Mesendoderm (in vitro differentiated cells): ENCODE measurements around the gene DYNC1I1.

Experiments used
- DNase-seq: peaks from one replicate; pipeline ENCODE4 v3.0.0; 2013
- H2AK5ac ChIP-seq: 2 replicates; pipeline ENCODE4 v1.6.1; 2013; ENCODE audit warnings: low read length, inconsistent platforms
- H2BK120ac ChIP-seq: 2 replicates; pipeline ENCODE4 v1.6.1; 2013; ENCODE audit warnings: low read depth, mild to moderate bottlenecking, low read length, moderate library complexity, mixed read lengths
- H2BK15ac ChIP-seq: replicated peaks from 2 replicates; pipeline ENCODE4 v1.6.1; 2013; ENCODE audit warnings: low read depth, mild to moderate bottlenecking, moderate library complexity
- H2BK5ac ChIP-seq: 2 replicates; pipeline ENCODE4 v1.6.1; 2013; ENCODE audit warnings: low read length, inconsistent platforms
- H3K18ac ChIP-seq: 2 replicates; pipeline ENCODE4 v1.6.1; 2013; ENCODE audit warnings: mild to moderate bottlenecking, low read length, mixed read lengths
- H3K23ac ChIP-seq: one replicate; pipeline ENCODE4 v1.6.1; 2013; ENCODE audit warnings: low read length
- H3K27ac ChIP-seq: 2 replicates; pipeline ENCODE4 v1.5.1; 2013; ENCODE audit warnings: low read depth, mild to moderate bottlenecking, inconsistent platforms, low read length, moderate library complexity
- H3K27me3 ChIP-seq: 2 replicates; pipeline ENCODE4 v1.6.1; 2013; ENCODE audit warnings: low read length, control low read depth, mild to moderate bottlenecking, inconsistent platforms; ENCODE audit not compliant: insufficient read depth, poor library complexity
- H3K36me3 ChIP-seq: 2 replicates; pipeline ENCODE4 v1.6.1; 2013; ENCODE audit warnings: low read length, inconsistent platforms; ENCODE audit not compliant: control insufficient read depth, insufficient read depth
- H3K4ac ChIP-seq: one replicate; pipeline ENCODE4 v1.6.1; 2013; ENCODE audit warnings: low read depth, mild to moderate bottlenecking, low read length, moderate library complexity
- H3K4me1 ChIP-seq: 2 replicates; pipeline ENCODE4 v1.6.1; 2013; ENCODE audit warnings: low read depth, low read length, inconsistent platforms; ENCODE audit not compliant: control insufficient read depth
- H3K4me2 ChIP-seq: 2 replicates; pipeline ENCODE4 v1.6.1; 2013; ENCODE audit warnings: low read length
- H3K4me3 ChIP-seq: 2 replicates; pipeline ENCODE4 v1.5.1; 2013; ENCODE audit warnings: mild to moderate bottlenecking, low read length
- H3K56ac ChIP-seq: one replicate; pipeline ENCODE4 v1.6.1; 2013; ENCODE audit warnings: low read length
- H3K79me1 ChIP-seq: 2 replicates; pipeline ENCODE4 v1.6.1; 2013; ENCODE audit warnings: low read length, inconsistent platforms
- H3K79me2 ChIP-seq: 2 replicates; pipeline ENCODE4 v1.6.1; 2013; ENCODE audit warnings: mild to moderate bottlenecking, low read length; ENCODE audit not compliant: control insufficient read depth, insufficient read depth
- H3K9ac ChIP-seq: 2 replicates; pipeline ENCODE4 v1.6.1; 2013; ENCODE audit warnings: low read length, inconsistent platforms
- H4K5ac ChIP-seq: one replicate; pipeline ENCODE4 v1.6.1; 2013; ENCODE audit warnings: low read length
- H4K8ac ChIP-seq: one replicate; pipeline ENCODE4 v1.6.1; 2013; ENCODE audit warnings: low read depth, mild to moderate bottlenecking, control low read depth, low read length, moderate library complexity
- WGBS: extraction: QIAGEN DNeasy Blood & Tissue Kit; methylation state at CpG from one replicate; pipeline ENCODE4 v1.1.7; 2013; ENCODE audit warnings: low lambda C conversion rate, missing lambda C conversion rate; ENCODE audit not compliant: insufficient coverage; ENCODE audit errors: extremely low coverage; 5-methylcytosine and 5-hydroxymethylcytosine counted together

Gene DYNC1I1

GRCh38 chr7:95906851-95907250 is 134.5 kb downstream of the DYNC1I1 start:
- no CpG with 5 or more reads among the region's 5 CpGs for WGBS

GRCh38 chr7:95907337-95907736 is 135.0 kb downstream of the DYNC1I1 start:
- H3K56ac ChIP-seq = no peak overlapping the region

More at GRCh38 chr7:95906851-95907250, 134.5 kb downstream of the DYNC1I1 start:
- Histone ChIP-seq H3K9ac (no peak overlapping the region), H3K4me3 (no peak overlapping the region), H3K36me3 (no peaks in the 10 kb centered on the region), H3K4me2 (no peak overlapping the region), H3K79me2 (no peaks in the 10 kb centered on the region), H2BK5ac (no peak overlapping the region), H2BK15ac (no peak overlapping the region), H3K79me1 (no peaks in the 10 kb centered on the region), H2AK5ac (no peak overlapping the region), H3K27me3 (no peaks in the 10 kb centered on the region), H3K4me1 (no peaks in the 10 kb centered on the region), H3K4ac (no peak overlapping the region), H3K56ac (no peak overlapping the region), H3K18ac (no peak overlapping the region), H2BK120ac (no peak overlapping the region), H4K5ac (no peak overlapping the region), H3K23ac (no peak overlapping the region), H4K8ac (no peak overlapping the region), H3K27ac (no peak overlapping the region)
- DNase-seq = no peak

GRCh38 chr7:95908499-95908898 is 136.1 kb downstream of the DYNC1I1 start:
- Histone ChIP-seq H3K4me1 (no peaks in the 10 kb centered on the region), H3K4me2 (no peak overlapping the region), H3K18ac (no peak overlapping the region), H3K27ac (no peak overlapping the region), H3K27me3 (no peaks in the 10 kb centered on the region), H2BK5ac (no peak overlapping the region), H3K56ac (no peak overlapping the region), H4K5ac (no peak overlapping the region), H2AK5ac (no peak overlapping the region), H3K9ac (no peak overlapping the region), H4K8ac (no peak overlapping the region), H3K23ac (no peak overlapping the region), H3K36me3 (no peaks in the 10 kb centered on the region), H2BK15ac (no peak overlapping the region), H3K4ac (no peak overlapping the region), H2BK120ac (no peak overlapping the region), H3K79me1 (no peaks in the 10 kb centered on the region), H3K79me2 (no peaks in the 10 kb centered on the region), H3K4me3 (no peak overlapping the region)
- WGBS = no CpG with 5 or more reads among the region's 4 CpGs
- no peak for DNase-seq

More at GRCh38 chr7:95907337-95907736, 135.0 kb downstream of the DYNC1I1 start:
- no peak overlapping the region for H2AK5ac ChIP-seq
- H3K18ac ChIP-seq = no peak overlapping the region
- no peak overlapping the region for H2BK15ac ChIP-seq
- H3K4me3 ChIP-seq = no peak overlapping the region
- no peaks in the 10 kb centered on the region for H3K27me3 ChIP-seq
- H3K79me2 ChIP-seq = no peaks in the 10 kb centered on the region
- no peak for DNase-seq
- no peaks in the 10 kb centered on the region for H3K36me3 ChIP-seq
- H3K9ac ChIP-seq = no peak overlapping the region
- no peaks in the 10 kb centered on the region for H3K4me1 ChIP-seq
- WGBS = no CpG with 5 or more reads among the region's 5 CpGs
- H2BK5ac ChIP-seq = no peak overlapping the region
- no peak overlapping the region for H2BK120ac ChIP-seq
- H4K5ac ChIP-seq = no peak overlapping the region
- H3K23ac ChIP-seq = no peak overlapping the region
- H3K79me1 ChIP-seq = no peaks in the 10 kb centered on the region
- H4K8ac ChIP-seq = no peak overlapping the region
- no peak overlapping the region for H3K4me2 ChIP-seq
- H3K4ac ChIP-seq = no peak overlapping the region
- no peak overlapping the region for H3K27ac ChIP-seq

GRCh38 chr7:95910341-95910740 is 138.0 kb downstream of the DYNC1I1 start:
- Histone ChIP-seq H3K23ac (no peak overlapping the region), H3K79me2 (no peaks in the 10 kb centered on the region), H3K27ac (no peak overlapping the region), H2BK5ac (no peak overlapping the region), H2AK5ac (no peak overlapping the region), H2BK15ac (no peak overlapping the region), H3K4me1 (no peaks in the 10 kb centered on the region), H3K27me3 (no peaks in the 10 kb centered on the region), H4K8ac (no peak overlapping the region), H3K4me3 (no peak overlapping the region), H3K36me3 (no peaks in the 10 kb centered on the region), H4K5ac (no peak overlapping the region), H3K4ac (no peak overlapping the region), H3K56ac (no peak overlapping the region), H2BK120ac (no peak overlapping the region), H3K18ac (no peak overlapping the region), H3K79me1 (no peaks in the 10 kb centered on the region), H3K4me2 (no peak overlapping the region), H3K9ac (no peak overlapping the region)
- no peak for DNase-seq

GRCh38 chr7:95915731-95916130 is 143.4 kb downstream of the DYNC1I1 start:
- no CpG with 5 or more reads among the region's 3 CpGs for WGBS
- Histone ChIP-seq H2AK5ac (no peak overlapping the region), H3K18ac (no peak overlapping the region), H3K9ac (no peak overlapping the region), H2BK5ac (no peak overlapping the region), H3K4ac (no peak overlapping the region), H4K5ac (no peak overlapping the region), H3K79me1 (no peaks in the 10 kb centered on the region), H3K27ac (no peak overlapping the region), H3K79me2 (no peaks in the 10 kb centered on the region), H3K4me2 (no peak overlapping the region), H3K56ac (no peak overlapping the region), H3K4me3 (no peak overlapping the region), H3K23ac (no peak overlapping the region), H3K4me1 (no peaks in the 10 kb centered on the region), H3K27me3 (no peaks in the 10 kb centered on the region), H2BK120ac (no peak overlapping the region), H2BK15ac (no peak overlapping the region), H4K8ac (no peak overlapping the region), H3K36me3 (no peaks in the 10 kb centered on the region)
- DNase-seq = no peak

GRCh38 chr7:95916573-95917297 is 144.4 kb downstream of the DYNC1I1 start:
- Histone ChIP-seq H4K8ac (no peak overlapping the region), H3K79me2 (no peaks in the 10 kb centered on the region), H2BK5ac (no peak overlapping the region), H3K4ac (no peak overlapping the region), H3K27ac (no peak overlapping the region), H3K4me3 (no peak overlapping the region), H2BK15ac (no peak overlapping the region), H3K23ac (no peak overlapping the region), H2AK5ac (no peak overlapping the region), H4K5ac (no peak overlapping the region), H3K4me1 (no peaks in the 10 kb centered on the region), H3K27me3 (no peaks in the 10 kb centered on the region), H2BK120ac (no peak overlapping the region), H3K56ac (no peak overlapping the region), H3K9ac (no peak overlapping the region), H3K36me3 (no peaks in the 10 kb centered on the region), H3K4me2 (no peak overlapping the region), H3K18ac (no peak overlapping the region), H3K79me1 (no peaks in the 10 kb centered on the region)
- peak; percentile 65 for DNase-seq
- no CpG with 5 or more reads among the region's 19 CpGs for WGBS
